Hematopoietic multipotent progenitor cell (in vitro differentiated cells): ENCODE results near the gene ARHGAP26. TPM values are rescaled to one million over a fixed set of nuclear protein-coding genes. Genes with fewer than 3 reads are reported as not detected.

Experiments used
- DNase-seq, 3 donors: peaks; one replicate each; pipeline ENCODE4 v3.0.0-alpha.2; 2011 to 2015; ENCODE audit warnings: low read depth in 2 of 3, low spot score in 2 of 3
- total RNA-seq: library from RNA; depleted of rRNA; stranded (reverse); fragments of >200 nt; gene quantifications from one replicate; pipeline ENCODE4 v1.2.3, GENCODE V29; 2012

The ARHGAP26 gene
- total RNA-seq, 1 donor = 14.5 TPM

DNA sequence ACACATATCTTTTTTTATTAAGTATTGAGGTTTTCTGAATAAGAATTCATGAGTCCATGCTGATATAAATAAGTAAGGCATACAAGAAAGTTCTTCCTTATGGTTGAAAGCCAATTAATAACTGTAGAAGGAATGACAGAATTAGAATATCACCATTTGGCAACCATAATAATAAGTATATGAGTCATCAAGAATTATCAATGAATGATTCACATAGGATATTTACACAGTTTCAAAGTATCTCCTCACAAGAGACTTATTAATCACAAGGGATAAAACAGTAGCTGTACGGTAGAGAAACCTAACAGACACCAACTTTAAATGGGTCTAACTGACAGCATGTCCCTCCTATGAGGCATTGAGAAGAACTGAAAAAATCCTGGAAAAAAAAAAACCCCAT lies 471.7 kb downstream of the ARHGAP26 start:
- no peak for DNase-seq

DNA sequence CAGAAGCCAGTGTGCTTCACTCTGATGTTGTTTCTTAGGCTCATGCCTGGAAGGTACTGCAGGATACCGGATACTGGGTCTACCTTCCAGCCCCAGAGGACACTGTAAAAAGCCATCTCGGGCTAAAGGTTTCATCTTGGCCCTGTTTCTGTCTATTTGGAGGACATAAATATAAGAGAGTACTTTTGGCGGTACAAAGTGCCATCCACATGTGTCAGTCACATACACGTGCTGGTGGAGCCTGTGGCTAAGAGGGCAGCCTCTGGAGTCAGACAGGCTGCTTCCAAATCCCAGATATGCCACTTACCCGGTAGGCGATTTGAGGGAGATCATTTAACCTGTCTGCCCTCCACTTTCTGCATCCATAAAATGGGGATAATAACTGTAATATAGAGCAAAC lies 472.9 kb downstream of the ARHGAP26 start:
- no peak for DNase-seq

GRCh38 chr5:143244000-143244736 lies 474.0 kb downstream of the ARHGAP26 start:
- DNase-seq = no peak

GRCh38 chr5:143244990-143245389 lies 474.8 kb downstream of the ARHGAP26 start:
- no peak for DNase-seq

GRCh38 chr5:143245929-143246561 lies 475.9 kb downstream of the ARHGAP26 start:
- no peak for DNase-seq

DNA sequence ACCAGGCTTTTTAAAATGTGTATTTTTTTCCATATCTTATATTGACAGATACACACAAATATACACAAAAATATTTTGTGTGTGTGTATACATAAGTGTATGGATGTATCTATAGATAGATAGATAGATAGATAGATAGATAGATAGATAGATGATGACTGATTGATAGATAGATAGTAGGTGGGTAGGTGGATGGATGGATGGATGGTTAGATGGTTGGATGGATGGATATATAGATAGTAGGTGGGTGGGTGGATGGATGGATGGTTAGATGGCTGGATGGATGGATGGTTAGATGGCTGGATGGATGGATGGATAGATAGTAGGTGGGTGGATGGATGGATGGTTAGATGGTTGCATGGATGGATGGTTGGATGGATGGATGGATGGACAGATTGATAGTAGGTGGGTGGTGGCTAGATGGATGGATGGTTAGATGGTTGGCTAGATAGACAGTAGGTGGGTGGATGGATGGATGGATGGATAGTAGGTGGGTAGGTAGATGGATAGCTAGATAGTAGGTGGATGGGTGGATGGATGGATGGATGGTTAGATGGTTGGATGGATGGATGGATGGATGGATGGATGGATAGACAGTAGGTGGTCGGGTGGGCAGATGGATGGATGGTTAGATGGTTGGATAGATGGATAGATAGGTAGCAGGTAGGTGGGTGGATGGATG lies 477.1 kb downstream of the ARHGAP26 start:
- DNase-seq = no peak

DNA sequence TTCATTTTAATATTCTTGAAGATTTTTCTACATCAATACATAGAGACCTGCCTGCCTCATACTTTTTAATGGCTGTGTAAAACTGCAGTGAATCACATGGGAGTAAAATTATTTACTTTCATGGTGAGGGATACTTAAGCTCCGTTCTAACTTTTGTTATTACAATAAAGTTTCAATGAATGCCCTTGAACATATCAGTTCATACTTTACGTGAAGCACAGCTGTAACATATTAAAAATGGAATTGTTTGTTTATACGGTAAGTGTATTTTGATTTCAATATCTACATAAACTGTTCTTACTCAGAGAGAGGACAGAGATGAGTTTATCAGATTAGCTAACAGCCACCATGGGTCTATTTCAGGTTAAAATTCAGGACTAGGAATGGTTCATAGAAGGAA lies 478.2 kb downstream of the ARHGAP26 start:
- DNase-seq = no peak

GRCh38 chr5:143248822-143249579 lies 478.8 kb downstream of the ARHGAP26 start:
- no peak for DNase-seq

GRCh38 chr5:143249851-143250250 lies 479.7 kb downstream of the ARHGAP26 start:
- no peak for DNase-seq

GRCh38 chr5:143251190-143251589 lies 481.0 kb downstream of the ARHGAP26 start:
- DNase-seq = no peak

DNA sequence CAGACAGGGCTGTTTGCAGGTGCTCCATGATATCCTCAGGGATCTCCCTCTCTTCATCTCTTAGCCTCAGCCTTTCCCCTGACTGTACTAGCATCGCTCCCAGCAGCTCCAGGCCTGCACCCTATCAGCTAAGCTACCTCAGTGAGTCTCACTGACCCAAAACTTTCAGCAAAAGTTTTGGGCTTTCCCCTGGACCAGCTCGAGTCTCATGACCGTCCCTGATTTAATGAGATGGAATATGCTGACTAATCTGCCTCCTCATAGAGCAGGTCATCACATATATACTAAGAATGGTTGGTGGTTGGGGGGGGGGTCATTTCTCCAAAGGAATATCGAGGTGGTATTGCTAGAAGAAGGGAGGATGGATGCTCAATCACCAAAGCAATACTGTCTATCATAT lies 481.8 kb downstream of the ARHGAP26 start:
- no peak for DNase-seq

- no peak for DNase-seq
Measured at GRCh38 chr5:143254819-143255218, 484.6 kb downstream of the ARHGAP26 start.

DNA sequence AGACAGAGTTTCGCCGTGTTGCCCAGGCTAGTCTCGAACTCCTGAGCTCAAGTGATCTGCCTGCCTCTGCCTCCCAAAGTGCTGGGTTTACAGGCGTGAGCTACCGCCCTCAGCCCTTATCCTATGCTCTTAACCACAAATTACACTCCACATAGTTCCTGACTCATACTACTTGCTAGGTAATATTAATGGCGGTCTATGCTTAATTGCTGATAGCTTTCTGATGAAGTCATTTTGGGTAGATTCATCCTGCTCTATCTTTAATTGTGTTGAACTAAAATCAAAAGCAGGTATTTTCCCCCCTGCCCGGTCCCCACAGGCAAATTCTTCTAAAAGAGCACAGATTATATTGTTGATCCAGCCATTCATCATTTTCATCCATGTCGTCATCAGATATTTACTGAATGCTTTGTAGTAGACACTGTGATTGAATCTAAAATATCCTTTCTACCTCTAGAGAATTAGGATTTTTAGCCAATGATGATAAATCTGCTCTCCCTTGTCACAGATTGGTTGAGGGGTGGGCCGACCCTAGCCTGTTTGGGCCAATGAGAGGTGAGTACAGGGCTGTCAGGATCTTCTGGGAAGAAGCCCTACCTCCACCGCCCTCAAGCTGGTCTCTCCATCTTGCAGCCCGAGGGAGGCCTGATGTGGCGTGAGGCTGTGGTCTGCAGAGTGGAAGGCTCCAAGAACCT lies 488.5 kb downstream of the ARHGAP26 start:
- DNase-seq = no peak

- no peak for DNase-seq
Measured at GRCh38 chr5:143259254-143259605, 489.1 kb downstream of the ARHGAP26 start.

GRCh38 chr5:143261748-143262392 lies 491.7 kb downstream of the ARHGAP26 start:
- no peak for DNase-seq

GRCh38 chr5:143262393-143263174 lies 492.4 kb downstream of the ARHGAP26 start:
- no peak for DNase-seq

GRCh38 chr5:143263272-143263810 lies 493.2 kb downstream of the ARHGAP26 start:
- no peak for DNase-seq

- DNase-seq = no peak
Measured at GRCh38 chr5:143265995-143266394, 495.8 kb downstream of the ARHGAP26 start.

DNA sequence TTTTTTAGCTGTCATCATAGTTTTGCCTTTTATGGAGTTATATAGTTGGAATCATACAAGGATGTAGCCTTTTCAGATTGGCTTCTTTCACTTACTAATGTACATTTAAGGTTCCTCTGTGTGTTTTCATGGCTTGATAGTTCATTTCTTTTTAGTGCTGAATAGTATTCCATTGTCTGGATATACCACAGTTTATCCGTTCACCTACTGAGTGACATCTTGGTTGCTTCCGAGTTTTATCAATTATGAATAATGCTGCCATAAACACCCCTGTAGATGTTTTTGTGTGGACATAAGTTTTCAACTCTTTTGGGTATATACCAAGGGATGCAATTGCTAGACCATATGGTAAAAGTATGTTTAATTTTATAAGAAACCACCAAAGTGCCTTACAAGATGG lies 497.0 kb downstream of the ARHGAP26 start:
- DNase-seq = no peak
